Measurements from ENCODE around the gene CASKIN2.

- TF ChIP-seq, protein P1, sequence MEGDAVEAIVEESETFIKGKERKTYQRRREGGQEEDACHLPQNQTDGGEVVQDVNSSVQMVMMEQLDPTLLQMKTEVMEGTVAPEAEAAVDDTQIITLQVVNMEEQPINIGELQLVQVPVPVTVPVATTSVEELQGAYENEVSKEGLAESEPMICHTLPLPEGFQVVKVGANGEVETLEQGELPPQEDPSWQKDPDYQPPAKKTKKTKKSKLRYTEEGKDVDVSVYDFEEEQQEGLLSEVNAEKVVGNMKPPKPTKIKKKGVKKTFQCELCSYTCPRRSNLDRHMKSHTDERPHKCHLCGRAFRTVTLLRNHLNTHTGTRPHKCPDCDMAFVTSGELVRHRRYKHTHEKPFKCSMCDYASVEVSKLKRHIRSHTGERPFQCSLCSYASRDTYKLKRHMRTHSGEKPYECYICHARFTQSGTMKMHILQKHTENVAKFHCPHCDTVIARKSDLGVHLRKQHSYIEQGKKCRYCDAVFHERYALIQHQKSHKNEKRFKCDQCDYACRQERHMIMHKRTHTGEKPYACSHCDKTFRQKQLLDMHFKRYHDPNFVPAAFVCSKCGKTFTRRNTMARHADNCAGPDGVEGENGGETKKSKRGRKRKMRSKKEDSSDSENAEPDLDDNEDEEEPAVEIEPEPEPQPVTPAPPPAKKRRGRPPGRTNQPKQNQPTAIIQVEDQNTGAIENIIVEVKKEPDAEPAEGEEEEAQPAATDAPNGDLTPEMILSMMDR (IDR thresholded peaks at IDR 0.05), result no peak
- TF ChIP-seq EP300 (IDR thresholded peaks at IDR 0.05) (no peak), POLR2A (IDR thresholded peaks at IDR 0.05) (no peak), POLR2AphosphoS5 (IDR thresholded peaks at IDR 0.05) (no peak)
Observed at GRCh38 chr17:75491680-75492079, 23.7 kb downstream of the CASKIN2 start.

All from upper lobe of left lung (tissue), 4 donors.